K562 (cell line): ENCODE results near the gene MLYCD.

Experiments
- HSF4 ChIP-seq: fragments of 250-450 bp; sonication (Bioruptor Pico); IDR thresholded peaks from 2 replicates; pipeline ENCODE4 v2.1.2; 2022; ENCODE audit warnings: mild to moderate bottlenecking, moderate library complexity, borderline replicate concordance
- RBM17 ChIP-seq: fragments of 200-400 bp; formaldehyde crosslinking; IDR thresholded peaks from 2 replicates; pipeline ENCODE4 v1.6.1; 2017; ENCODE audit warnings: low read depth, mild to moderate bottlenecking, low read length, borderline replicate concordance
- ZNF184 ChIP-seq: sonication (generic); formaldehyde crosslinking; IDR thresholded peaks from 2 replicates; pipeline ENCODE4 v1.5.0; 2020; ENCODE audit warnings: missing genetic modification reagents
- TF ChIP-seq, protein P1 (sequence below), 3 experiments: IDR thresholded peaks in 2 of 3; conservative IDR thresholded peaks in 1 of 3; 2 replicates each; pipeline ENCODE4 v1.5.1; 2011 to 2012; ENCODE audit warnings: low read length in 3 of 3, mild to moderate bottlenecking in 3 of 3, control low read depth in 2 of 3, improper control_type of control experiment in 1 of 3, inconsistent platforms in 1 of 3, low read depth in 1 of 3, mixed read lengths in 1 of 3, moderate library complexity in 1 of 3; ENCODE audit not compliant: insufficient read depth in 2 of 3
- TF ChIP-seq, protein P2 (sequence below), 2 experiments: fragments of 450-650 bp in 1 of 2; sonication (generic) in 1 of 2; formaldehyde crosslinking in 1 of 2; IDR thresholded peaks in 1 of 2; conservative IDR thresholded peaks in 1 of 2; 2 replicates each; pipeline versions ENCODE4 v1.6.1 to v1.8.1; 2016 to 2023; ENCODE audit warnings: mild to moderate bottlenecking in 2 of 2, moderate library complexity in 2 of 2, inconsistent platforms in 1 of 2, missing genetic modification reagents in 1 of 2

DNA sequence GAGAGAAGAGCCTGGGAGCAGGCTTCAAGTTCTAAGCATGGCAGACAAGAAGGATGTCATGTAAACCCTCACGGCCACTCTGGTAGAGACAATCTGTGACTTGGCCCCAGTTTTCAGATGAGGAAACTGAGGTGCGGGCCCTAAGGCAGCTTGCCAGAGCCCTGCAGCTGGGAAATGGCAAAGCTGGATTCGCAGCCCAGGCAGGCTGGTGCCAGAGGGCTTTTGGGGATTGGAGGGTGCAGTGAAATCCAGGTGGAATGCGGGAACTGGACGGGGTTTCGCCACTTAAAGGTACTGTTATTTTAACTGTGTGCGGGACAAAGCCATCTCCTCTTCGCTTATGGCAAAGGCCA, 53.6 kb downstream of the MLYCD start:
- no peak for TF ChIP-seq HSF4 (CRISPR knock-in tag)
- TF ChIP-seq, protein P1, sequence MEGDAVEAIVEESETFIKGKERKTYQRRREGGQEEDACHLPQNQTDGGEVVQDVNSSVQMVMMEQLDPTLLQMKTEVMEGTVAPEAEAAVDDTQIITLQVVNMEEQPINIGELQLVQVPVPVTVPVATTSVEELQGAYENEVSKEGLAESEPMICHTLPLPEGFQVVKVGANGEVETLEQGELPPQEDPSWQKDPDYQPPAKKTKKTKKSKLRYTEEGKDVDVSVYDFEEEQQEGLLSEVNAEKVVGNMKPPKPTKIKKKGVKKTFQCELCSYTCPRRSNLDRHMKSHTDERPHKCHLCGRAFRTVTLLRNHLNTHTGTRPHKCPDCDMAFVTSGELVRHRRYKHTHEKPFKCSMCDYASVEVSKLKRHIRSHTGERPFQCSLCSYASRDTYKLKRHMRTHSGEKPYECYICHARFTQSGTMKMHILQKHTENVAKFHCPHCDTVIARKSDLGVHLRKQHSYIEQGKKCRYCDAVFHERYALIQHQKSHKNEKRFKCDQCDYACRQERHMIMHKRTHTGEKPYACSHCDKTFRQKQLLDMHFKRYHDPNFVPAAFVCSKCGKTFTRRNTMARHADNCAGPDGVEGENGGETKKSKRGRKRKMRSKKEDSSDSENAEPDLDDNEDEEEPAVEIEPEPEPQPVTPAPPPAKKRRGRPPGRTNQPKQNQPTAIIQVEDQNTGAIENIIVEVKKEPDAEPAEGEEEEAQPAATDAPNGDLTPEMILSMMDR (IDR thresholded peaks at IDR 0.05 in 2 of 3, conservative IDR thresholded peaks at IDR 0.05 in 1 of 3; ENCODE audit: insufficient read depth in 2 of 3, low read depth in 1 of 3, low read length in 3 of 3) = no peak
- no peak for TF ChIP-seq RBM17
- no peak for TF ChIP-seq ZNF184
- TF ChIP-seq, protein P2, sequence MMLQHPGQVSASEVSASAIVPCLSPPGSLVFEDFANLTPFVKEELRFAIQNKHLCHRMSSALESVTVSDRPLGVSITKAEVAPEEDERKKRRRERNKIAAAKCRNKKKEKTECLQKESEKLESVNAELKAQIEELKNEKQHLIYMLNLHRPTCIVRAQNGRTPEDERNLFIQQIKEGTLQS (IDR thresholded peaks at IDR 0.05) = no peak
- TF ChIP-seq, protein P2 (CRISPR knock-in tag; conservative IDR thresholded peaks at IDR 0.05) = no peak
